Thymus (tissue), 11 donors: ENCODE results near the gene SLC41A3. TPM values are rescaled to one million over a fixed set of nuclear protein-coding genes. Genes with fewer than 3 reads are reported as not detected.

Experiments used
- DNase-seq, 9 donors: peaks; one replicate each; pipeline ENCODE4 v3.0.0-alpha.2; 2013; ENCODE audit warnings: low spot score in 9 of 9, low read depth in 6 of 9, missing footprints in 1 of 9
- H3K27ac ChIP-seq, 2 donors: one replicate each; pipeline ENCODE4 v1.5.1; 2013; ENCODE audit warnings: control low read depth in 1 of 2, low read depth in 1 of 2, low read length in 1 of 2, mild to moderate bottlenecking in 1 of 2, moderate library complexity in 1 of 2
- H3K27me3 ChIP-seq, 2 donors: one replicate each; pipeline ENCODE4 v1.5.1; 2013; ENCODE audit warnings: low read length in 1 of 2; ENCODE audit not compliant: control insufficient read depth in 2 of 2, insufficient read depth in 1 of 2
- H3K36me3 ChIP-seq, 2 donors: one replicate each; pipeline ENCODE4 v1.5.1; 2013; ENCODE audit warnings: low read length in 1 of 2, mild to moderate bottlenecking in 1 of 2, moderate library complexity in 1 of 2; ENCODE audit not compliant: control insufficient read depth in 2 of 2, insufficient read depth in 2 of 2
- H3K4me1 ChIP-seq, 2 donors: one replicate each; pipeline ENCODE4 v1.5.1; 2013; ENCODE audit warnings: low read length in 2 of 2; ENCODE audit not compliant: control insufficient read depth in 2 of 2, insufficient read depth in 2 of 2
- H3K4me3 ChIP-seq, 2 donors: one replicate each; pipeline ENCODE4 v1.5.1; 2013; ENCODE audit warnings: low read length in 2 of 2, control low read depth in 1 of 2, mild to moderate bottlenecking in 1 of 2
- H3K9me3 ChIP-seq, 2 donors: one replicate each; pipeline ENCODE4 v1.5.1; 2013; ENCODE audit warnings: low read length in 1 of 2, mild to moderate bottlenecking in 1 of 2; ENCODE audit not compliant: control insufficient read depth in 2 of 2, insufficient read depth in 1 of 2
- whole genome bisulfite sequencing: extraction: QIAGEN DNeasy Blood & Tissue Kit; methylation state at CpG from one replicate; pipeline ENCODE4 v1.1.7; 2013; 5-methylcytosine and 5-hydroxymethylcytosine counted together
- polyA plus RNA-seq: library from polyadenylated mRNA; stranded (reverse); fragments of 200-250 nt; gene quantifications from one replicate; pipeline ENCODE4 v1.2.3, GENCODE V29; 2013
- total RNA-seq: library from RNA; stranded (reverse); fragments of 120-200 nt; gene quantifications from one replicate; pipeline ENCODE4 v1.2.4, GENCODE V29; 2013
- donor health status: healthy.

The SLC41A3 gene
- total and polyA plus RNA-seq, 2 donors, result 31.3 to 33.5 TPM

DNA sequence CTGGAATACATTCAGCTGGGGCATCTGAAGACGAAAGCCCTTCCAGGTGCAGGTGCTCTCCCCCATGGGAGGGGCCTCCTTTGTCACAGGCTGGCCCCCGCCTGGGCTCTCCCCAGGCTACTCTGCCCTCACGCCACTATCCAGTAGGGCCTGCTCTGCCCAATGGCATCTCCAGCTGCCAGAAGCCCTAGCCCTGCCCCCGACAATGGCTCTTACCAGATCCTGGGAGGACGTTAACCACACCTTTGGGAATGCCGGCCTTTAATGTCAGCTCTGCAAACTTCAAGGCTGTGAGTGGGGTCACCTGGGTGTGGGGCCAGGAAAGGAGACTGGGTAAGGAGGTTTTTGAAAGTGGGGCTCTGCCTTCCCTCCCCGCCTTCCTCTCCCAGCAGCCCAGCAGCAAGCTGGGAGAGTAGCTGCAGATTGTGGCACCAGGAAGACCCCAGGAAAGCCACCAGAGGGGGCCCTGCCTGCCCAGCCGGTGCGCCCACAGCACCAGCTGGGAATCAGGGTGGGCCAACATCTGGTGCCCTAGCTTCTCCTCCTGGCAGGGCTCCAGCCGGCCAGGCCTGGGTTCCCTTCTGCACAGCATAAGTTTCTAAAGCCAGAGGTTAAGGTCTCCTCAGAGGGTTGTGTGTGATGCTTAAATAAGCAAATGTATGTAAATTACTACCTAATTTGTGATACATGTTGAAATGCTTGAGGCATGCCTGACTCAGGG is 40.4 kb upstream of the SLC41A3 start:
- peak in 1 of 9 donors; percentile 36 for DNase-seq
- WGBS, result 86% methylated on average over 10 of the region's 10 CpGs
- no peaks in the 10 kb centered on the region for H3K9me3 ChIP-seq

DNA sequence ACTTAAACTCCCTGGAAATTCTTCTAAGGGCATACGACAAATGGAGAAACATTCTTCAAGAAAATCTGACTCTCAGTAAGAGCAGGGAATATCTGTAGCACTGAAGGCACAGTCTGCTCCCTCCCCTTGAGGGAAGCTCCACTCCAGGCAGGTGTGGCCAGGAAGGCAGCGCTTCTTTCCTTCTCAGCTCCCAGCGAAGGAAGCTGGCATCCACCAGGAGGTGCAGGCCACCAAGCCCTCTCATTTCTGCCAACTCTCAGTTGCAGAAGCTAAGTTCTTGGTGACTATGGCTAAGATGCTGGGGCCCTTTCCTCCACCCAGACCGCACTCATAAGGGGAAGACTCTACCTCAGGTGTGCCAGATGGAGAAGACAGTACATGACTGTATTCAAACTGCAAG is 37.7 kb upstream of the SLC41A3 start:
- no peak for DNase-seq
- H3K27me3 ChIP-seq, result peaks cover 0 to 7% of the 10 kb centered on the region in 2 donors
- H3K4me3 ChIP-seq, result no peak overlapping the region
- H3K4me1 ChIP-seq, result no peaks in the 10 kb centered on the region
- no peaks in the 10 kb centered on the region for H3K36me3 ChIP-seq
- no peaks in the 10 kb centered on the region for H3K9me3 ChIP-seq
- WGBS, result 96% methylated on average over 4 of the region's 4 CpGs
- H3K27ac ChIP-seq, result no peak overlapping the region

More for the DNA sequence above, 40.4 kb upstream of the SLC41A3 start:
- Histone ChIP-seq H3K27ac (no peak overlapping the region), H3K4me1 (no peaks in the 10 kb centered on the region), H3K36me3 (no peaks in the 10 kb centered on the region), H3K27me3 (peaks cover 0 to 7% of the 10 kb centered on the region in 2 donors), H3K4me3 (no peak overlapping the region)

DNA sequence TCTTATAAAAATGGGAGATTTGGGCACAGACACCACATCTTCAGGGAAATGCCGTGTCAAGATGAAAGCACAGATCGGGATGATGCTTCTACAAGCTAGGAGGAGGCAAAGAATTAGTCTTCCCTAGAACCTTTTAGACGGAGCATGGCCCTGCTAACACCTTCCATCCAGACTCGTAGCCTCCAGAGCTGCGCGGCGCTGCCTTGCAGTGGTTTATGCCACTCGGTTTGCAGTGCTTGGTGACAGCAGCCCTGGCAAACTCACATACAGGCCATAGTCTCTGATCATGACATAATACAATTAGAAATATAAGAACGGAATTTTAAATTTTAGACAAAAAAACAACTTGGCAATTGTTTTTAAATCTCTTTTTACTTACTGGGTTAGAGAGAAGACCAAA is 37.1 kb upstream of the SLC41A3 start:
- DNase-seq, result no peak
- Histone ChIP-seq H3K4me3 (no peak overlapping the region), H3K27me3 (peaks cover 0 to 7% of the 10 kb centered on the region in 2 donors), H3K9me3 (no peaks in the 10 kb centered on the region), H3K36me3 (no peaks in the 10 kb centered on the region), H3K4me1 (peaks cover 3 to 4% of the 10 kb centered on the region in 2 donors), H3K27ac (no peak overlapping the region)
- WGBS, result 97% methylated on average over 9 of the region's 9 CpGs

DNA sequence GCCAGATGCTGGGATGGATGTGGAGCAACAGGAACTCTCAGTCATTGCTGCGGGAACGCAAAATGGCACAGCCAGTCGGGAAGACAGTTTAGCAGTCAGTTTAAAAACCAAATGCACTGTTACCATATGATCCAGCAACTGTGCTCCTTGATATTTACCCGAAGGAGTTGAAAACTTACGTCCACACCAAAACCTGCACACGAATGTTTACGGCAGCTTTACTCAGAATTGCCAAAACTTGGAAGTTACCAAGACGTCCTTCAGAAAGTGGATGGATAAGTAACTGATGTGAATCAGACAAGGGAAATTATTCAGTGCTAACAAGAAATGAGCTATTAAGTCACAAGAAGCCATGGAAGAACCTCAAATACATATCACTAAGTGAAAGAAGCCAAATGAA is 36.1 kb upstream of the SLC41A3 start:
- Histone ChIP-seq H3K27ac (no peak overlapping the region), H3K27me3 (peaks cover 0 to 7% of the 10 kb centered on the region in 2 donors), H3K4me1 (peaks cover 3 to 4% of the 10 kb centered on the region in 2 donors), H3K9me3 (no peaks in the 10 kb centered on the region), H3K36me3 (no peaks in the 10 kb centered on the region), H3K4me3 (no peak overlapping the region)
- no peak for DNase-seq
- 98% methylated on average over 8 of the region's 8 CpGs for WGBS

DNA sequence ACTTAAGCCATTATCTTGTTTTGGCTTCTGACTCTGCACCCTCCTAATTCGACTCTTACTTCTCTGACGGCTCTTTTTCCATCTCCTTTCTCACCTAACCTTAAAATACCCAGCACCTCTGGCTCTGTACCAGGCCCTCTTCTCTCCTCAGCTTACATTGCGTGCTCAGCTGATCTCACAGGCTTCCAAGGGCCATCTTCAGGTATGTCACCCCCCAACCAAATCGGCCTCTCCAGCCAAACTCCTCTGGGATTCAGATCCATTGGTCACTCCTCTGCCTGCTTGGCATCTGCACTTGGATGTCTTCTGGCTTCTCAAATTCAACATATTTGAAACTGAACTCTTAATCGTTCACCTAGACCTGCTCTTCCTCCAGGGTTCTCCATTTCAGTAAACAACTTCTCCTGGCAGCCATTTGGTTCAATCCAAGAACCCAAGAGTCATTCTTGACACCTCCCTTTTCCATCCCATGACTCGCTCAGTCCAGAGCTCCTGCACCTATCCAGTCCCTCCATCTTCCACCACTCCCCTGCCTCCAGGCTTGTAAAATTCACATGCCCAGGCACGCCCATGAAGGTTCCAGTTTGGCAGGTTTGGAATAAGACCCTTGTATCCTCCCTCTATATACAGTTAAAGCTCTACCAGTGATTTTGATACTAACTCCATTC is 35.2 kb upstream of the SLC41A3 start:
- Histone ChIP-seq H3K4me1 (peaks cover 3 to 4% of the 10 kb centered on the region in 2 donors), H3K36me3 (no peaks in the 10 kb centered on the region), H3K27ac (no peak overlapping the region), H3K27me3 (peaks cover 0 to 4% of the 10 kb centered on the region in 2 donors), H3K4me3 (no peak overlapping the region), H3K9me3 (no peaks in the 10 kb centered on the region)
- DNase-seq, result no peak
- 91% methylated on average over 7 of the region's 7 CpGs for WGBS

DNA sequence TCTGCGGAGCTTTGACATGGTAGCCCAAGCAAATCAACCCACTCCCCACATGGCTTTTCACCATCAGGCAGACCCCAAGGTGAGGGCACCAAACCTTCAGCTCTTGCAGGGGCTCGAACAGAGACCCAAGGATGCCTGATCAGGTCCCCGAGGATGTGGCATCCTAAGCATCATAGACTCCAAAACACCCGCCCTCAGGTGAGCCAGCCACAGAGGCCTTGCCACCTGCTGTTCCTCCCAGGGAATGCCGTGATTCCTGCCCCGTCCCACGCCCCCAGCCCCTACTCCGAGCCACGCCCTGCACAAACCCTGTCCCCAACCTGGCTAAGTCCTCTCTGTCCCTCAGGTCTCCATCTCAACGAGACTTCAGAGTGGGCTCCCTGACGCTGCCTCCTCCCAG is 34.7 kb upstream of the SLC41A3 start:
- 92% methylated on average over 11 of the region's 11 CpGs for WGBS

DNA sequence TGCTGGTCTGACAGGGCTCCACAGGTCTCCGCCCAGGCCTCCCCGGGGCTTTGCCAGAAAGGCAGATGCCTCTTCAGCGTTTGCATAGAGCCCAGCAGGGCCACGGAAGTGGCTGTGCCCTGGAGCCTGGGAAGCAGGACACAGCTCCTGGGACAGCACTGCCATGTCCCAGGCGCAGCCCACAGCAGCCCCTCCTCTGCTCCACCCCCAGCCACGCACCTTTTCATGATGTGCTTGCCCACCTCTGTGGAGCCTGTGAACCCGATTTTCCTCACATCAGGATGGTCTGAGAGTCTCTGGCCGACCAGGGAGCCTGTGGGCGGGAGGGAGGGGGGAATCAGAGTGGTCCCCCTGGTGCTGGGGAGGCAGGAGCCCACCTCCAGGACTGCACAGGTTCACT is 33.9 kb upstream of the SLC41A3 start:
- Histone ChIP-seq H3K9me3 (no peaks in the 10 kb centered on the region), H3K27me3 (peaks cover 0 to 2% of the 10 kb centered on the region in 2 donors), H3K36me3 (no peaks in the 10 kb centered on the region), H3K4me3 (no peak overlapping the region), H3K4me1 (peaks cover 3 to 4% of the 10 kb centered on the region in 2 donors), H3K27ac (no peak overlapping the region)
- no peak for DNase-seq
- WGBS, result 85% methylated on average over 9 of the region's 9 CpGs

More for the DNA sequence above, 34.7 kb upstream of the SLC41A3 start:
- Histone ChIP-seq H3K9me3 (no peaks in the 10 kb centered on the region), H3K4me1 (peaks cover 3 to 4% of the 10 kb centered on the region in 2 donors), H3K27ac (no peak overlapping the region), H3K27me3 (peaks cover 0 to 2% of the 10 kb centered on the region in 2 donors), H3K4me3 (no peak overlapping the region), H3K36me3 (no peaks in the 10 kb centered on the region)
- DNase-seq, result no peak

DNA sequence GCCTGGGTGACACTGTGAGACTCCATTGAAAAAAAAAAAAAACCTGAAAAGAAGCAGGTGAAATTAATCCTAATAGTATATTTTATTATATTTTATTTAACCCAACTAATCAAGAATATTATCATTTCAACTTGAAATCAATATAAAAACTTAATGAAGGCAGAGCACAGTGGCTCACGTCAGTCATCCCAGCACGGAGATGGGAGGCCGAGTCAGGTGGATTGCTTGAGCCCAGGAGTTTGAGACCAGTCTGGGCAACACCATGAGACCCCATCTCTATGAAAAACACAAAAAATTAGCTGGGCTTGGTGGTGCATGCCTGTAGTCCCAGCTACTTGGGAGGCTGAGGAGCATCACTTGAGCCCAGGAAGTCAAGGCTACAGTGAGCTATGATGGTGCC is 33.3 kb upstream of the SLC41A3 start:
- Histone ChIP-seq H3K27ac (no peak overlapping the region), H3K27me3 (peaks cover 0 to 2% of the 10 kb centered on the region in 2 donors), H3K4me1 (peaks cover 3 to 4% of the 10 kb centered on the region in 2 donors), H3K4me3 (no peak overlapping the region), H3K9me3 (no peaks in the 10 kb centered on the region), H3K36me3 (no peaks in the 10 kb centered on the region)
- DNase-seq, result no peak
- WGBS, result 98% methylated on average over 3 of the region's 3 CpGs

DNA sequence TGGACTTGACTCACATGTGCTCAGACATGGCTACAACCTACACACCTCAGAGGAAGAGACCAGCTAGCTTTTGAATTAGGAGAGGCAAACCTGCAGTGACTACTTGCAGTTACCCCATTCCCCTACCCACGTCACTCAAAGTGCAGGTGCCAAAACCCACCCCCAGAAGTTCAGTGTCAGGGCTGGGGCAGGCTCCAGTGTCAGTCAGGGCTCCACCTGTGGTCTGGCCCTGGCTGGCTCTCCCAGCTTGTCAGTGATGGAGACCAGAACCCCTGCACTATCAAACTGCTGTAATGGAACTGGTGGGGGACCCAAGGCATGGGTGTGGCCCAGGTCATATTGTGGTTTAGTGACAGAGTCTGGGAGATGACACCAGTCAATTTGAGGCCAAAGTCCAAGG is 32.6 kb upstream of the SLC41A3 start:
- peaks cover 0 to 2% of the 10 kb centered on the region in 2 donors for H3K27me3 ChIP-seq
- peak in 1 of 9 donors; percentile 66 for DNase-seq
- H3K36me3 ChIP-seq, result no peaks in the 10 kb centered on the region
- no peaks in the 10 kb centered on the region for H3K9me3 ChIP-seq
- peaks cover 3 to 4% of the 10 kb centered on the region in 2 donors for H3K4me1 ChIP-seq
- WGBS, result 68% methylated on average over 1 of the region's 1 CpG
- H3K27ac ChIP-seq, result no peak overlapping the region
- no peak overlapping the region for H3K4me3 ChIP-seq
